Measurements from ENCODE around the gene GLDN.

The GLDN gene

DNA sequence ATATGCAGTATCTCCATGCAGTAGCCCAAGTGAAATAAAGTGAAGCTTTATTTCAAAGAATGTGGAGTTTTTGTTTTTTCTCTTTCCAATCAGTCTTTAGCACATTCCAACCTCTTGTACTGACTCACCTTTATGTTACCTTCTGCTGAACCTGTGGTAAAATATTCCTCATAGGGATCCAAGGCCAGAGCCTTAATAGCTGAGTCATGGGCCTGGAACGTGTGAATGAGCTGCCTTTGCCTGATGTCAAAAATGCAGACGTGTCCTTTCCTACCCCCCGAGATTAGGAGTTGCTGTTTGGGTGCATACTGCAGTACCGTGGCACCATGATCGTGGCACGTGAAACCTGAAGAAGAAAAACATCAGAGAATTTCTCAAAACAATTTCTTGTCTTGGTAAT, 108.5 kb downstream of the GLDN start:
- DNase-seq, result no peak
